Muscle layer of colon (tissue), 2 donors: ENCODE results near the gene ZC3HAV1.
"Not testable (repeated sequence)": the region's sequence is repeated elsewhere in the genome, so short reads cannot be mapped to it uniquely, and the experiment has no call there.

ENCODE experiments used
- H3K27ac ChIP-seq: one replicate; pipeline ENCODE4 v1.7.0; 2013; ENCODE audit warnings: low read depth, mild to moderate bottlenecking, low read length, moderate library complexity
- H3K27me3 ChIP-seq, 2 donors: one replicate each; pipeline ENCODE4 v1.7.0; 2013; ENCODE audit warnings: low read length in 2 of 2, mild to moderate bottlenecking in 2 of 2; ENCODE audit not compliant: insufficient read depth in 2 of 2, control insufficient read depth in 1 of 2
- H3K36me3 ChIP-seq: one replicate; pipeline ENCODE4 v1.7.0; 2013; ENCODE audit warnings: mild to moderate bottlenecking, low read length; ENCODE audit not compliant: insufficient read depth
- H3K4me1 ChIP-seq: one replicate; pipeline ENCODE4 v1.7.0; 2013; ENCODE audit warnings: mild to moderate bottlenecking, low read length; ENCODE audit not compliant: insufficient read depth
- H3K4me3 ChIP-seq, 2 donors: one replicate each; pipeline ENCODE4 v1.7.0; 2013; ENCODE audit warnings: low read length in 2 of 2, low read depth in 1 of 2, mild to moderate bottlenecking in 1 of 2, moderate library complexity in 1 of 2
- H3K9ac ChIP-seq: one replicate; pipeline ENCODE4 v1.7.0; 2013; ENCODE audit warnings: low read length
- H3K9me3 ChIP-seq: one replicate; pipeline ENCODE4 v1.7.0; 2013; ENCODE audit warnings: mild to moderate bottlenecking, low read length
- donor health status: abdominal sarcoma.
- donor health status: Adenocarcinoma of cecum.

The ZC3HAV1 gene

GRCh38 chr7:139080905-139081304, 28.6 kb downstream of the ZC3HAV1 start:
- Histone ChIP-seq H3K9me3 (no peaks in the 10 kb centered on the region), H3K4me1 (no peaks in the 10 kb centered on the region), H3K4me3 (no peak overlapping the region), H3K9ac (no peak overlapping the region), H3K36me3 (peaks cover 82% of the 10 kb centered on the region), H3K27ac (no peak overlapping the region), H3K27me3 (no peaks in the 10 kb centered on the region)

- Histone ChIP-seq H3K27ac (no peak overlapping the region), H3K9ac (no peak overlapping the region), H3K27me3 (no peaks in the 10 kb centered on the region), H3K4me1 (peaks cover 2% of the 10 kb centered on the region), H3K36me3 (peaks cover 81% of the 10 kb centered on the region), H3K4me3 (no peak overlapping the region), H3K9me3 (no peaks in the 10 kb centered on the region)
These were observed 29.7 kb downstream of the ZC3HAV1 start for GRCh38 chr7:139079861-139080260.

GRCh38 chr7:139078911-139079310, 30.6 kb downstream of the ZC3HAV1 start:
- peaks cover 4% of the 10 kb centered on the region for H3K4me1 ChIP-seq
- no peaks in the 10 kb centered on the region for H3K9me3 ChIP-seq
- no peaks in the 10 kb centered on the region for H3K27me3 ChIP-seq
- H3K36me3 ChIP-seq, result peaks cover 75% of the 10 kb centered on the region
- no peak overlapping the region for H3K9ac ChIP-seq
- no peak overlapping the region for H3K27ac ChIP-seq
- H3K4me3 ChIP-seq, result no peak overlapping the region

- Histone ChIP-seq H3K9ac (no peak overlapping the region), H3K27ac (no peak overlapping the region), H3K9me3 (no peaks in the 10 kb centered on the region), H3K4me1 (peaks cover 4% of the 10 kb centered on the region), H3K27me3 (no peaks in the 10 kb centered on the region), H3K4me3 (no peak overlapping the region), H3K36me3 (peaks cover 75% of the 10 kb centered on the region)
These were observed 31.1 kb downstream of the ZC3HAV1 start for GRCh38 chr7:139078399-139078798.

GRCh38 chr7:139077706-139078105, 31.8 kb downstream of the ZC3HAV1 start:
- H3K9ac ChIP-seq, H3K4me1 ChIP-seq, H3K27ac ChIP-seq, H3K9me3 ChIP-seq, H3K4me3 ChIP-seq, H3K27me3 ChIP-seq: not testable (repeated sequence)
- peaks cover 70% of the 10 kb centered on the region for H3K36me3 ChIP-seq

- H3K27me3 ChIP-seq, result no peaks in the 10 kb centered on the region
- no peak overlapping the region for H3K9ac ChIP-seq
- H3K9me3 ChIP-seq, result no peaks in the 10 kb centered on the region
- peaks cover 72% of the 10 kb centered on the region for H3K36me3 ChIP-seq
- no peak overlapping the region for H3K27ac ChIP-seq
- H3K4me1 ChIP-seq, result peaks cover 4% of the 10 kb centered on the region
- H3K4me3 ChIP-seq, result no peak overlapping the region
These were observed 33.4 kb downstream of the ZC3HAV1 start for GRCh38 chr7:139075871-139076686.

GRCh38 chr7:139075031-139075652, 34.4 kb downstream of the ZC3HAV1 start:
- peaks cover 65% of the 10 kb centered on the region for H3K36me3 ChIP-seq
- H3K9me3 ChIP-seq, result no peaks in the 10 kb centered on the region
- H3K27me3 ChIP-seq, result no peaks in the 10 kb centered on the region
- peaks cover 4% of the 10 kb centered on the region for H3K4me1 ChIP-seq
- H3K9ac ChIP-seq, result no peak overlapping the region
- H3K4me3 ChIP-seq, result no peak overlapping the region
- H3K27ac ChIP-seq, result no peak overlapping the region

- Histone ChIP-seq H3K4me3 (no peak overlapping the region), H3K27me3 (no peaks in the 10 kb centered on the region), H3K27ac (no peak overlapping the region), H3K9ac (no peak overlapping the region), H3K9me3 (no peaks in the 10 kb centered on the region), H3K36me3 (peaks cover 60% of the 10 kb centered on the region), H3K4me1 (peaks cover 4% of the 10 kb centered on the region)
These were observed 36.7 kb downstream of the ZC3HAV1 start for GRCh38 chr7:139072796-139073195.

GRCh38 chr7:139071680-139072079, 37.8 kb downstream of the ZC3HAV1 start:
- Histone ChIP-seq H3K9me3 (no peaks in the 10 kb centered on the region), H3K4me3 (no peak overlapping the region), H3K36me3 (peaks cover 51% of the 10 kb centered on the region), H3K9ac (no peak overlapping the region), H3K27ac (no peak overlapping the region), H3K4me1 (peaks cover 4% of the 10 kb centered on the region), H3K27me3 (no peaks in the 10 kb centered on the region)

GRCh38 chr7:139068544-139069399, 40.7 kb downstream of the ZC3HAV1 start:
- no peaks in the 10 kb centered on the region for H3K4me1 ChIP-seq
- no peaks in the 10 kb centered on the region for H3K27me3 ChIP-seq
- no peak overlapping the region for H3K4me3 ChIP-seq
- H3K27ac ChIP-seq, result no peak overlapping the region
- peaks cover 54% of the 10 kb centered on the region for H3K36me3 ChIP-seq
- H3K9ac ChIP-seq, result no peak overlapping the region
- H3K9me3 ChIP-seq, result no peaks in the 10 kb centered on the region

GRCh38 chr7:139066315-139066714, 43.2 kb downstream of the ZC3HAV1 start:
- H3K4me3 ChIP-seq, result no peak overlapping the region
- H3K27me3 ChIP-seq, result no peaks in the 10 kb centered on the region
- H3K27ac ChIP-seq, result no peak overlapping the region
- H3K9me3 ChIP-seq, result no peaks in the 10 kb centered on the region
- H3K9ac ChIP-seq, result no peak overlapping the region
- H3K4me1 ChIP-seq, result no peaks in the 10 kb centered on the region
- H3K36me3 ChIP-seq, result peaks cover 49% of the 10 kb centered on the region
